Activated CD4-positive, alpha-beta memory T cell treated with anti-CD3 and anti-CD28 coated beads for 36 hours (primary cell): ENCODE results near the gene AFMID. TPM values are rescaled to one million over a fixed set of nuclear protein-coding genes. Genes with fewer than 3 reads are reported as not detected.
"Not testable (repeated sequence)": the region's sequence is repeated elsewhere in the genome, so short reads cannot be mapped to it uniquely, and the experiment has no call there.

Experiments
- CTCF ChIA-PET: fragments of 350-600 bp; sonication (Branson Sonifier 250); formaldehyde crosslinking; loops from one replicate; lab custom pipeline; 2021; ENCODE audit warnings: antibody characterized with exemption, inconsistent platforms; lab: Charles Lee
- POLR2A ChIA-PET: fragments of 350-600 bp; sonication (Branson Sonifier 250); formaldehyde crosslinking; loops from one replicate; lab custom pipeline; 2021; ENCODE audit warnings: antibody characterized with exemption; lab: Charles Lee
- DNase-seq: peaks from one replicate; pipeline ENCODE4 v3.0.0-alpha.2; 2020
- H3K27ac Mint-ChIP-seq: one replicate; pipeline ENCODE4 v1.8.0; 2021; ENCODE audit warnings: mixed read lengths
- H3K27me3 Mint-ChIP-seq: one replicate; pipeline ENCODE4 v1.8.0; 2021; ENCODE audit warnings: mixed read lengths
- H3K36me3 Mint-ChIP-seq: one replicate; pipeline ENCODE4 v1.8.0; 2021; ENCODE audit warnings: mixed read lengths
- H3K4me1 Mint-ChIP-seq: one replicate; pipeline ENCODE4 v1.8.0; 2021; ENCODE audit warnings: low read depth, mixed read lengths
- H3K4me3 Mint-ChIP-seq: one replicate; pipeline ENCODE4 v1.8.0; 2021; ENCODE audit warnings: mild to moderate bottlenecking, mixed read lengths
- H3K9me3 Mint-ChIP-seq: one replicate; pipeline ENCODE4 v1.8.0; 2021; ENCODE audit warnings: mixed read lengths
- intact Hi-C: fragments of 100-400 bp; cut with micrococcal nuclease; formaldehyde crosslinking; loops from one replicate; pipeline ENCODE4 v1.15.1; 2023
- total RNA-seq, 2 experiments: library from RNA; stranded (reverse); gene quantifications; one replicate each; pipeline ENCODE4 v1.2.3, GENCODE V29; 2021

Gene AFMID
- total RNA-seq, result 10 to 100 TPM; 16.8 to 19.0 TPM

- H3K4me3 Mint-ChIP-seq, result peak within 1 kb of the TSS; percentile 90
- ChIA-PET POLR2A (interaction anchor here (0.6 to 1.5 kb wide), 9 partner anchors 9 to 286 kb away, joined by 3 to 5 read pairs (median 3); no protein-coding TSS in a partner anchor), CTCF (interaction anchor here (0.7 to 3.2 kb wide), 8 partner anchors 11 to 102 kb away, joined by 3 to 29 read pairs (median 4); no protein-coding TSS in a partner anchor)
- DNase-seq, result peak; percentile 98
- peak within 1 kb of the TSS; percentile 75 for H3K27ac Mint-ChIP-seq
- intact Hi-C loops, result loop anchor here (1.0 to 5.0 kb wide), 3 partner anchors 18 to 55 kb away; partner anchors contain the start of genes BIRC5, SYNGR2 and TMC8
- peaks cover 29% of the 10 kb centered on the region for H3K4me1 Mint-ChIP-seq
- H3K9me3 Mint-ChIP-seq, result no peaks in the 10 kb centered on the region
- no peaks in the 10 kb centered on the region for H3K27me3 Mint-ChIP-seq
- H3K36me3 Mint-ChIP-seq, result peaks cover 31% of the 10 kb centered on the region
Measured at GRCh38 chr17:78186692-78187595, at the start of gene AFMID, which contains the start of gene TK1. Gene AFMID, plus strand, starts transcription at chr17:78187362. Its CDS starts 9 bp downstream, at chr17:78187371. Gene TK1, minus strand, starts transcription at chr17:78187052. Its CDS starts 58 bp downstream, at chr17:78186994.

GRCh38 chr17:78137392-78138203, 49.6 kb upstream of the AFMID start:
- ChIA-PET CTCF (interaction anchor here (0.7 to 6.6 kb wide), 15 partner anchors 14 to 118 kb away, joined by 3 to 99 read pairs (median 3); partner anchors contain the start of gene TMC6), POLR2A (interaction anchor here (1.5 to 1.8 kb wide), 2 partner anchors 12 to 39 kb away, joined by 5 read pairs; no protein-coding TSS in a partner anchor)
- Mint-ChIP-seq H3K36me3 (peaks cover 70% of the 10 kb centered on the region), H3K4me1 (peaks cover 75% of the 10 kb centered on the region), H3K27me3 (no peaks in the 10 kb centered on the region), H3K4me3 (no peak overlapping the region), H3K9me3 (no peaks in the 10 kb centered on the region), H3K27ac (peak overlapping the region; percentile 71)
- peak; percentile 64 for DNase-seq
- intact Hi-C loops, result no loop called here

GRCh38 chr17:78138204-78139060, 48.7 kb upstream of the AFMID start:
- Mint-ChIP-seq H3K4me3 (no peak overlapping the region), H3K36me3 (peaks cover 63% of the 10 kb centered on the region), H3K9me3 (no peaks in the 10 kb centered on the region), H3K4me1 (peaks cover 69% of the 10 kb centered on the region), H3K27me3 (no peaks in the 10 kb centered on the region), H3K27ac (peak overlapping the region; percentile 13)
- intact Hi-C loops, result no loop called here
- ChIA-PET POLR2A (interaction anchor here (1.8 kb wide), 1 partner anchor 13 kb away, joined by 5 read pairs; no protein-coding TSS in a partner anchor), CTCF (interaction anchor here (1.0 to 6.6 kb wide), 7 partner anchors 15 to 112 kb away, joined by 3 to 99 read pairs (median 3); partner anchors contain the start of gene TMC6)
- DNase-seq, result no peak

GRCh38 chr17:78139861-78140168, 47.3 kb upstream of the AFMID start:
- H3K27me3 Mint-ChIP-seq, H3K9me3 Mint-ChIP-seq, DNase-seq: not testable (repeated sequence)
- peaks cover 58% of the 10 kb centered on the region for H3K4me1 Mint-ChIP-seq
- POLR2A ChIA-PET, result interaction anchor here (0.7 to 1.5 kb wide), 10 partner anchors 10 to 47 kb away, joined by 3 to 7 read pairs (median 5); partner anchors contain the start of gene TK1
- CTCF ChIA-PET, result interaction anchor here (1.0 to 2.9 kb wide), 2 partner anchors 10 to 37 kb away, joined by 7 to 13 read pairs; partner anchors contain the start of gene TMC8
- H3K36me3 Mint-ChIP-seq, result peaks cover 50% of the 10 kb centered on the region
- H3K27ac Mint-ChIP-seq, result peak overlapping the region; percentile 63
- H3K4me3 Mint-ChIP-seq, result peak overlapping the region; percentile 31
- intact Hi-C loops, result loop anchor here (1.0 kb wide), 1 partner anchor 10 kb away; the partner anchor contains the start of gene TMC8

- H3K9me3 Mint-ChIP-seq, result no peaks in the 10 kb centered on the region
- DNase-seq, result peak; percentile 98
- H3K36me3 Mint-ChIP-seq, result peaks cover 45% of the 10 kb centered on the region
- H3K27me3 Mint-ChIP-seq, result no peaks in the 10 kb centered on the region
- peak overlapping the region; percentile 31 for H3K4me3 Mint-ChIP-seq
- H3K4me1 Mint-ChIP-seq, result peaks cover 56% of the 10 kb centered on the region
- intact Hi-C loops, result loop anchor here (1.0 kb wide), 1 partner anchor 10 kb away; the partner anchor contains the start of gene TMC8
- CTCF ChIA-PET, result interaction anchor here (1.0 to 2.9 kb wide), 2 partner anchors 10 to 36 kb away, joined by 7 to 13 read pairs; partner anchors contain the start of gene TMC8
- H3K27ac Mint-ChIP-seq, result peak overlapping the region; percentile 63
- POLR2A ChIA-PET, result interaction anchor here (0.6 to 2.1 kb wide), 12 partner anchors 11 to 1473 kb away, joined by 3 to 7 read pairs (median 5); partner anchors contain the start of gene TK1
Measured at GRCh38 chr17:78140169-78141051, 46.8 kb upstream of the AFMID start.

- Mint-ChIP-seq H3K27ac (no peak overlapping the region), H3K36me3 (peaks cover 33% of the 10 kb centered on the region), H3K4me3 (no peak overlapping the region), H3K9me3 (no peaks in the 10 kb centered on the region), H3K4me1 (peaks cover 47% of the 10 kb centered on the region), H3K27me3 (no peaks in the 10 kb centered on the region)
- ChIA-PET POLR2A (interaction anchor here (1.3 to 2.3 kb wide), 4 partner anchors 8 to 28 kb away, joined by 3 to 7 read pairs (median 6); partner anchors contain the start of gene TMC6), CTCF (interaction anchor here (0.6 to 0.8 kb wide), 3 partner anchors 8 to 29 kb away, joined by 3 to 11 read pairs (median 5); no protein-coding TSS in a partner anchor)
- no peak for DNase-seq
- intact Hi-C loops, result no loop called here
Measured at GRCh38 chr17:78141437-78142118, 45.6 kb upstream of the AFMID start.

- H3K4me1 Mint-ChIP-seq, result peaks cover 40% of the 10 kb centered on the region
- intact Hi-C loops, result no loop called here
- H3K27ac Mint-ChIP-seq, result peak overlapping the region; percentile 28
- peak; percentile 49 for DNase-seq
- H3K27me3 Mint-ChIP-seq, result no peaks in the 10 kb centered on the region
- H3K36me3 Mint-ChIP-seq, result peaks cover 26% of the 10 kb centered on the region
- no peak overlapping the region for H3K4me3 Mint-ChIP-seq
- CTCF ChIA-PET, result interaction anchor here (0.6 to 0.8 kb wide), 3 partner anchors 9 to 29 kb away, joined by 3 to 11 read pairs (median 5); no protein-coding TSS in a partner anchor
- no peaks in the 10 kb centered on the region for H3K9me3 Mint-ChIP-seq
- POLR2A ChIA-PET, result interaction anchor here (1.3 to 2.3 kb wide), 4 partner anchors 9 to 27 kb away, joined by 3 to 7 read pairs (median 6); partner anchors contain the start of gene TMC6
Measured at GRCh38 chr17:78142119-78142861, 44.9 kb upstream of the AFMID start.

- no peak for DNase-seq
Measured at GRCh38 chr17:78143214-78144146, 43.7 kb upstream of the AFMID start.

More at GRCh38 chr17:78143214-78144146, 43.7 kb upstream of the AFMID start:
- Mint-ChIP-seq H3K4me3 (no peak overlapping the region), H3K27me3 (no peaks in the 10 kb centered on the region), H3K36me3 (peaks cover 24% of the 10 kb centered on the region), H3K9me3 (no peaks in the 10 kb centered on the region), H3K4me1 (peaks cover 35% of the 10 kb centered on the region), H3K27ac (no peak overlapping the region)
- ChIA-PET POLR2A (interaction anchor here (1.0 to 2.3 kb wide), 2 partner anchors 10 to 31 kb away, joined by 3 to 7 read pairs; no protein-coding TSS in a partner anchor), CTCF (interaction anchor here (1.0 to 1.4 kb wide), 3 partner anchors 33 to 107 kb away, joined by 3 to 5 read pairs (median 3); no protein-coding TSS in a partner anchor)
- intact Hi-C loops, result no loop called here
